Naive thymus-derived CD4-positive, alpha-beta T cell (primary cell): ENCODE results near the gene FJX1. TPM values are rescaled to one million over a fixed set of nuclear protein-coding genes. Genes with fewer than 3 reads are reported as not detected.

Experiments used
- ATAC-seq: fragments of 150-1000 bp; cut with Tn5 transposase; 2 replicates; pipeline ENCODE4 v1.10.0; 2021; ENCODE audit warnings: mild to moderate bottlenecking, moderate library complexity
- CTCF ChIA-PET: fragments of 350-600 bp; sonication (Branson Sonifier 250); formaldehyde crosslinking; loops from one replicate; lab custom pipeline; 2021; ENCODE audit warnings: antibody characterized with exemption; lab: Charles Lee
- POLR2A ChIA-PET: fragments of 350-600 bp; sonication (Branson Sonifier 250); formaldehyde crosslinking; loops from one replicate; lab custom pipeline; 2021; ENCODE audit warnings: antibody characterized with exemption, inconsistent platforms; lab: Charles Lee
- DNase-seq, 9 donors: peaks; one replicate each; pipeline versions ENCODE4 v3.0.0 to v3.0.0-alpha.2; 2020 to 2022; ENCODE audit warnings: mixed read lengths in 1 of 9
- H3K27ac ChIP-seq: one replicate; pipeline ENCODE4 v1.7.0; 2013; ENCODE audit warnings: mild to moderate bottlenecking, low read depth, low read length, moderate library complexity
- H3K27me3 ChIP-seq, 2 donors: one replicate each; pipeline ENCODE4 v1.7.0; 2013; ENCODE audit warnings: low read length in 2 of 2, mild to moderate bottlenecking in 2 of 2, moderate library complexity in 2 of 2; ENCODE audit not compliant: control insufficient read depth in 2 of 2, insufficient read depth in 2 of 2
- H3K36me3 ChIP-seq, 3 experiments: 1 replicate in 2 of 3; 2 replicates in 1 of 3; pipeline ENCODE4 v1.7.0; 2013; ENCODE audit warnings: low read length in 3 of 3, mild to moderate bottlenecking in 3 of 3, moderate library complexity in 1 of 3; ENCODE audit not compliant: insufficient read depth in 3 of 3, control insufficient read depth in 2 of 3
- H3K4me1 ChIP-seq, 2 donors: one replicate each; pipeline ENCODE4 v1.7.0; 2013; ENCODE audit warnings: low read length in 2 of 2, mild to moderate bottlenecking in 2 of 2, moderate library complexity in 1 of 2; ENCODE audit not compliant: control insufficient read depth in 2 of 2, insufficient read depth in 2 of 2
- H3K4me3 ChIP-seq: 2 replicates; pipeline ENCODE4 v1.7.0; 2013; ENCODE audit warnings: mild to moderate bottlenecking, low read length
- H3K9me3 ChIP-seq, 3 experiments: 1 replicate in 2 of 3; 2 replicates in 1 of 3; pipeline ENCODE4 v1.7.0; 2013; ENCODE audit warnings: low read length in 3 of 3; ENCODE audit not compliant: control insufficient read depth in 2 of 3
- H3K27ac Mint-ChIP-seq, 9 donors: one replicate each; pipeline ENCODE4 v1.8.0; 2020 to 2022; ENCODE audit warnings: mixed read lengths in 9 of 9, mild to moderate bottlenecking in 8 of 9, moderate library complexity in 5 of 9, inconsistent platforms in 2 of 9
- H3K27me3 Mint-ChIP-seq, 5 donors: one replicate each; pipeline ENCODE4 v1.8.0; 2021 to 2022; ENCODE audit warnings: mixed read lengths in 5 of 5, mild to moderate bottlenecking in 1 of 5
- H3K36me3 Mint-ChIP-seq, 5 donors: one replicate each; pipeline ENCODE4 v1.8.0; 2020 to 2022; ENCODE audit warnings: mixed read lengths in 5 of 5, mild to moderate bottlenecking in 3 of 5, inconsistent platforms in 1 of 5
- H3K4me1 Mint-ChIP-seq, 7 donors: one replicate each; pipeline ENCODE4 v1.8.0; 2020 to 2022; ENCODE audit warnings: mixed read lengths in 7 of 7, mild to moderate bottlenecking in 3 of 7, inconsistent platforms in 1 of 7
- H3K4me3 Mint-ChIP-seq, 10 donors: one replicate each; pipeline ENCODE4 v1.8.0; 2020 to 2022; ENCODE audit warnings: mild to moderate bottlenecking in 10 of 10, mixed read lengths in 10 of 10, moderate library complexity in 6 of 10, inconsistent platforms in 2 of 10
- H3K9me3 Mint-ChIP-seq, 11 donors: one replicate each; pipeline ENCODE4 v1.8.0; 2020 to 2022; ENCODE audit warnings: mixed read lengths in 11 of 11, mild to moderate bottlenecking in 4 of 11, inconsistent platforms in 1 of 11, moderate library complexity in 1 of 11
- intact Hi-C, 2 donors: fragments of 100-400 bp; cut with micrococcal nuclease; formaldehyde crosslinking; loops; one replicate each; pipeline ENCODE4 v1.15.1; 2023
- polyA plus RNA-seq, 2 donors: library from polyadenylated mRNA; unstranded; fragments of 300-500 nt; fragmentation: Illumina TruSeq; gene quantifications; one replicate each; pipeline ENCODE4 v1.2.3, GENCODE V29; 2021
- total RNA-seq, 6 experiments: library from RNA in 5 of 6; stranded (reverse) in 5 of 6; gene quantifications; 1 replicate in 5 of 6; 2 replicates in 1 of 6; pipeline ENCODE4 v1.2.3 and lab custom pipeline; 2021 to 2026

Gene FJX1
- total and polyA plus RNA-seq, 7 experiments from 2014 or later: 0.15 TPM; not detected in 6

- Histone ChIP-seq H3K9me3 (no peaks in the 10 kb centered on the region), H3K4me1 (no peaks in the 10 kb centered on the region), H3K27ac (no peak overlapping the region), H3K36me3 (no peaks in the 10 kb centered on the region), H3K4me3 (no peak overlapping the region), H3K27me3 (no peaks in the 10 kb centered on the region)
- ChIA-PET POLR2A (no interaction called here), CTCF (no interaction called here)
- H3K27me3 Mint-ChIP-seq: peaks cover 5 to 66% (median 46%) of the 10 kb centered on the region in 5 donors
- intact Hi-C loops: no loop called here
- H3K4me3 Mint-ChIP-seq: no peak overlapping the region
- H3K36me3 Mint-ChIP-seq: no peaks in the 10 kb centered on the region
- H3K4me1 Mint-ChIP-seq: peaks cover 0 to 15% (median 0%) of the 10 kb centered on the region in 7 donors
- H3K27ac Mint-ChIP-seq: no peak overlapping the region
- H3K9me3 Mint-ChIP-seq: peaks cover 0 to 3% (median 0%) of the 10 kb centered on the region in 11 donors
- no peak for ATAC-seq
- no peak for DNase-seq
Measured at GRCh38 chr11:35602979-35603378, 15.3 kb upstream of the FJX1 start.

GRCh38 chr11:35605706-35606105, 12.6 kb upstream of the FJX1 start:
- intact Hi-C loops: no loop called here
- Histone ChIP-seq H3K4me3 (no peak overlapping the region), H3K9me3 (no peaks in the 10 kb centered on the region), H3K4me1 (no peaks in the 10 kb centered on the region), H3K27me3 (no peaks in the 10 kb centered on the region), H3K27ac (no peak overlapping the region), H3K36me3 (no peaks in the 10 kb centered on the region)
- H3K27me3 Mint-ChIP-seq: peaks cover 15 to 70% (median 46%) of the 10 kb centered on the region in 5 donors
- POLR2A ChIA-PET: no interaction called here
- no peaks in the 10 kb centered on the region for H3K4me1 Mint-ChIP-seq
- peaks cover 0 to 3% (median 0%) of the 10 kb centered on the region in 11 donors for H3K9me3 Mint-ChIP-seq
- ATAC-seq (no peak), DNase-seq (no peak)
- no peaks in the 10 kb centered on the region for H3K36me3 Mint-ChIP-seq
- H3K4me3 Mint-ChIP-seq: no peak overlapping the region
- CTCF ChIA-PET: interaction anchor here (0.6 kb wide), 1 partner anchor 1064 kb away, joined by 3 read pairs; no protein-coding TSS in a partner anchor
- no peak overlapping the region for H3K27ac Mint-ChIP-seq

GRCh38 chr11:35606206-35606605, 12.1 kb upstream of the FJX1 start:
- intact Hi-C loops: no loop called here
- POLR2A ChIA-PET: no interaction called here

GRCh38 chr11:35608502-35608901, 9.8 kb upstream of the FJX1 start:
- DNase-seq: no peak
- Histone ChIP-seq H3K27me3 (no peaks in the 10 kb centered on the region), H3K4me1 (no peaks in the 10 kb centered on the region), H3K36me3 (no peaks in the 10 kb centered on the region), H3K9me3 (no peaks in the 10 kb centered on the region), H3K4me3 (no peak overlapping the region), H3K27ac (no peak overlapping the region)
- H3K4me1 Mint-ChIP-seq: no peaks in the 10 kb centered on the region
- H3K9me3 Mint-ChIP-seq: peaks cover 0 to 3% (median 0%) of the 10 kb centered on the region in 11 donors
- peaks cover 16 to 64% (median 46%) of the 10 kb centered on the region in 5 donors for H3K27me3 Mint-ChIP-seq
- no peaks in the 10 kb centered on the region for H3K36me3 Mint-ChIP-seq
- intact Hi-C loops: no loop called here
- H3K4me3 Mint-ChIP-seq: no peak overlapping the region
- no peak for ATAC-seq
- no peak overlapping the region for H3K27ac Mint-ChIP-seq
- POLR2A ChIA-PET: interaction anchor here (0.6 kb wide), 1 partner anchor 44 kb away, joined by 3 read pairs; no protein-coding TSS in a partner anchor
- CTCF ChIA-PET: no interaction called here

More at GRCh38 chr11:35606206-35606605, 12.1 kb upstream of the FJX1 start:
- H3K27me3 ChIP-seq: no peaks in the 10 kb centered on the region
- CTCF ChIA-PET: no interaction called here
- no peak overlapping the region for H3K4me3 ChIP-seq
- H3K27me3 Mint-ChIP-seq: peaks cover 15 to 66% (median 47%) of the 10 kb centered on the region in 5 donors
- H3K36me3 Mint-ChIP-seq: no peaks in the 10 kb centered on the region
- peaks cover 0 to 3% (median 0%) of the 10 kb centered on the region in 11 donors for H3K9me3 Mint-ChIP-seq
- H3K4me3 Mint-ChIP-seq: no peak overlapping the region
- no peak overlapping the region for H3K27ac ChIP-seq
- DNase-seq (no peak), ATAC-seq (no peak)
- H3K27ac Mint-ChIP-seq: no peak overlapping the region
- H3K4me1 Mint-ChIP-seq: no peaks in the 10 kb centered on the region
- no peaks in the 10 kb centered on the region for H3K4me1 ChIP-seq
- H3K9me3 ChIP-seq: no peaks in the 10 kb centered on the region
- no peaks in the 10 kb centered on the region for H3K36me3 ChIP-seq

GRCh38 chr11:35609656-35610055, 8.6 kb upstream of the FJX1 start:
- no peak overlapping the region for H3K4me3 Mint-ChIP-seq
- CTCF ChIA-PET: interaction anchor here (0.5 kb wide), 1 partner anchor 883 kb away, joined by 3 read pairs; no protein-coding TSS in a partner anchor
- no peaks in the 10 kb centered on the region for H3K36me3 Mint-ChIP-seq
- no peaks in the 10 kb centered on the region for H3K9me3 Mint-ChIP-seq
- peaks cover 18 to 59% (median 49%) of the 10 kb centered on the region in 5 donors for H3K27me3 Mint-ChIP-seq
- DNase-seq (no peak), ATAC-seq (no peak)
- intact Hi-C loops: no loop called here
- POLR2A ChIA-PET: no interaction called here
- Histone ChIP-seq H3K9me3 (no peaks in the 10 kb centered on the region), H3K36me3 (no peaks in the 10 kb centered on the region), H3K27me3 (no peaks in the 10 kb centered on the region), H3K27ac (no peak overlapping the region), H3K4me3 (no peak overlapping the region), H3K4me1 (no peaks in the 10 kb centered on the region)
- H3K4me1 Mint-ChIP-seq: no peaks in the 10 kb centered on the region
- H3K27ac Mint-ChIP-seq: no peak overlapping the region

- ATAC-seq: no peak
- H3K27me3 Mint-ChIP-seq: peaks cover 23 to 61% (median 55%) of the 10 kb centered on the region in 5 donors
- intact Hi-C loops: no loop called here
Measured at GRCh38 chr11:35610631-35611030, 7.6 kb upstream of the FJX1 start.

GRCh38 chr11:35611741-35612140, 6.5 kb upstream of the FJX1 start:
- H3K4me1 ChIP-seq: no peaks in the 10 kb centered on the region
- no peak overlapping the region for H3K4me3 Mint-ChIP-seq
- no peak overlapping the region for H3K4me3 ChIP-seq
- H3K27me3 Mint-ChIP-seq: peaks cover 30 to 68% (median 59%) of the 10 kb centered on the region in 5 donors
- DNase-seq (no peak), ATAC-seq (no peak)
- H3K36me3 ChIP-seq: no peaks in the 10 kb centered on the region
- H3K36me3 Mint-ChIP-seq: no peaks in the 10 kb centered on the region
- no peaks in the 10 kb centered on the region for H3K9me3 ChIP-seq
- no peaks in the 10 kb centered on the region for H3K9me3 Mint-ChIP-seq
- H3K27ac ChIP-seq: no peak overlapping the region
- intact Hi-C loops: no loop called here
- no peaks in the 10 kb centered on the region for H3K4me1 Mint-ChIP-seq
- CTCF ChIA-PET: interaction anchor here (1.1 kb wide), 1 partner anchor 654 kb away, joined by 5 read pairs; no protein-coding TSS in a partner anchor
- H3K27me3 ChIP-seq: peaks cover 0 to 4% of the 10 kb centered on the region in 2 donors
- H3K27ac Mint-ChIP-seq: no peak overlapping the region
- POLR2A ChIA-PET: no interaction called here

More at GRCh38 chr11:35610631-35611030, 7.6 kb upstream of the FJX1 start:
- no peaks in the 10 kb centered on the region for H3K9me3 ChIP-seq
- no peaks in the 10 kb centered on the region for H3K4me1 ChIP-seq
- no peaks in the 10 kb centered on the region for H3K36me3 ChIP-seq
- no peak overlapping the region for H3K27ac ChIP-seq
- no peak overlapping the region for H3K4me3 ChIP-seq
- Mint-ChIP-seq H3K4me3 (no peak overlapping the region), H3K27ac (no peak overlapping the region), H3K36me3 (no peaks in the 10 kb centered on the region), H3K4me1 (no peaks in the 10 kb centered on the region), H3K9me3 (no peaks in the 10 kb centered on the region)
- POLR2A ChIA-PET: no interaction called here
- no peaks in the 10 kb centered on the region for H3K27me3 ChIP-seq
- no peak for DNase-seq
- CTCF ChIA-PET: interaction anchor here (1.1 kb wide), 1 partner anchor 655 kb away, joined by 5 read pairs; no protein-coding TSS in a partner anchor
